Measurements from ENCODE around the gene ANKRD39.

- TF ChIP-seq POLR2A (IDR thresholded peaks at IDR 0.05): no peak
- TF ChIP-seq, protein P1, sequence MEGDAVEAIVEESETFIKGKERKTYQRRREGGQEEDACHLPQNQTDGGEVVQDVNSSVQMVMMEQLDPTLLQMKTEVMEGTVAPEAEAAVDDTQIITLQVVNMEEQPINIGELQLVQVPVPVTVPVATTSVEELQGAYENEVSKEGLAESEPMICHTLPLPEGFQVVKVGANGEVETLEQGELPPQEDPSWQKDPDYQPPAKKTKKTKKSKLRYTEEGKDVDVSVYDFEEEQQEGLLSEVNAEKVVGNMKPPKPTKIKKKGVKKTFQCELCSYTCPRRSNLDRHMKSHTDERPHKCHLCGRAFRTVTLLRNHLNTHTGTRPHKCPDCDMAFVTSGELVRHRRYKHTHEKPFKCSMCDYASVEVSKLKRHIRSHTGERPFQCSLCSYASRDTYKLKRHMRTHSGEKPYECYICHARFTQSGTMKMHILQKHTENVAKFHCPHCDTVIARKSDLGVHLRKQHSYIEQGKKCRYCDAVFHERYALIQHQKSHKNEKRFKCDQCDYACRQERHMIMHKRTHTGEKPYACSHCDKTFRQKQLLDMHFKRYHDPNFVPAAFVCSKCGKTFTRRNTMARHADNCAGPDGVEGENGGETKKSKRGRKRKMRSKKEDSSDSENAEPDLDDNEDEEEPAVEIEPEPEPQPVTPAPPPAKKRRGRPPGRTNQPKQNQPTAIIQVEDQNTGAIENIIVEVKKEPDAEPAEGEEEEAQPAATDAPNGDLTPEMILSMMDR (IDR thresholded peaks at IDR 0.05): no peak
Observed at GRCh38 chr2:96808176-96808837, 49.5 kb downstream of the ANKRD39 start.
